Tibial nerve (tissue), 4 donors: ENCODE results near the gene DNMT3B. TPM values are rescaled to one million over a fixed set of nuclear protein-coding genes. Genes with fewer than 3 reads are reported as not detected.

Experiments
- DNase-seq, 2 donors: peaks; one replicate each; pipeline ENCODE4 v3.0.0-alpha.2; 2019; ENCODE audit warnings: low spot score in 2 of 2
- H3K27ac ChIP-seq, 4 donors: fragments of 200-600 bp; sonication (generic) in 3 of 4; one replicate each; pipeline ENCODE4 v1.5.1; 2017 to 2019; ENCODE audit warnings: mild to moderate bottlenecking in 1 of 4
- H3K27me3 ChIP-seq, 2 donors: fragments of 200-600 bp; sonication (generic) in 1 of 2; one replicate each; pipeline versions ENCODE4 v1.5.1 to v1.6.0; 2017 to 2019
- H3K36me3 ChIP-seq, 3 donors: fragments of 200-600 bp; sonication (generic); one replicate each; pipeline ENCODE4 v1.5.1; 2018 to 2019
- H3K4me1 ChIP-seq, 4 donors: fragments of 200-600 bp; sonication (generic) in 3 of 4; one replicate each; pipeline ENCODE4 v1.5.1; 2017 to 2019
- H3K4me3 ChIP-seq, 4 donors: fragments of 200-600 bp; sonication (generic) in 3 of 4; one replicate each; pipeline ENCODE4 v1.5.1; 2017 to 2019; ENCODE audit warnings: mild to moderate bottlenecking in 1 of 4, moderate library complexity in 1 of 4
- H3K9me3 ChIP-seq, 4 donors: fragments of 200-600 bp; sonication (generic) in 3 of 4; one replicate each; pipeline ENCODE4 v1.5.1; 2017 to 2019
- EP300 ChIP-seq, 2 donors: sonication (generic); formaldehyde crosslinking; IDR thresholded peaks; one replicate each; pipeline ENCODE4 v1.6.1; 2017; ENCODE audit warnings: antibody characterized with exemption in 2 of 2, mild to moderate bottlenecking in 1 of 2
- POLR2A ChIP-seq, 2 donors: fragments of 450-650 bp; IDR thresholded peaks; one replicate each; pipeline ENCODE4 v1.6.1; 2017; ENCODE audit warnings: antibody characterized with exemption in 2 of 2, mild to moderate bottlenecking in 2 of 2, moderate library complexity in 2 of 2
- WGBS, 2 donors: methylation state at CpG; one replicate each; pipeline ENCODE4 v1.1.5; 2018; 5-methylcytosine and 5-hydroxymethylcytosine counted together
- total RNA-seq, 4 donors: library from RNA; depleted of rRNA; stranded (reverse); fragments of >200 nt; gene quantifications; one replicate each; pipeline ENCODE4 v1.1.0, GENCODE V29; 2016
- TF ChIP-seq, protein P1 (sequence below), 5 experiments: fragments of 200-600 bp in 3 of 5; fragments of 450-650 bp in 2 of 5; sonication (generic) in 3 of 5; IDR thresholded peaks; one replicate each; pipeline ENCODE4 v1.5.1; 2016 to 2019; ENCODE audit warnings: antibody characterized with exemption in 5 of 5, mild to moderate bottlenecking in 3 of 5, moderate library complexity in 2 of 5

The DNMT3B gene
- total RNA-seq, 4 donors from 2014 or later, result 1.0 to 1.5 (median 1.3) TPM

DNA sequence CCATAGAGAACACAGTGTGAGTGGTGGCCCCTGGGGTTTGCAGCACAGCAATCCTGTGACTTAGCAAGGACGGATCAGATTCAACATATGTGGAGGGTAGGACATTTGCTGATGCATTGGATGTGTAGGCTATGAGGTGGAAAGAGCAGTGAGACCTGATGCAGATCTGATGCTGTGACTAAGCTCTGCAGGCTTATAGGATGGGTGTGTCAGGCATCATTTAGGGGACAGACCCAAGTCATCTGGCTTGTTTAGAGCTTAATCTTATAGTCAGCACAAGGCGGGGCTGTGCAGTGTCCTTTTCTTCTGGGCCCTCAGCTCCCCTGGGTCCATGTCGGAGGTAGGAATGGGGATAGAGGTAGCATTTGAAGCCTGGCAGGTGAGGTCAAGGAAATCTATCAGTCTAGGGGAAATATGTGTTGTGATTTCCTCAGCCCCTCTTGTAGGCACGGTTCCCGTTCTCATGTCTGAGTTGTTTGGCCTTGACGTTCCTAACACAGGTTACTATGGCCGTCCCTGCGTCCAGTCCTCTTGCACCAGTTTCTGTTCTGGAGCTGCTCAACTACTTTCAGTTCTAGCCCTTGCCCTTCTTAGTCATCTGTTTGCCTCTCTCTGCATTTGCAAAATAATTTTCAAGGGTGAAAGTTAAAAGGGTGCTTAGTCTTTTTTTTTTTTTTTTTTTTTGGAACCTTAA is 42.0 kb downstream of the DNMT3B start:
- TF ChIP-seq, protein P1, sequence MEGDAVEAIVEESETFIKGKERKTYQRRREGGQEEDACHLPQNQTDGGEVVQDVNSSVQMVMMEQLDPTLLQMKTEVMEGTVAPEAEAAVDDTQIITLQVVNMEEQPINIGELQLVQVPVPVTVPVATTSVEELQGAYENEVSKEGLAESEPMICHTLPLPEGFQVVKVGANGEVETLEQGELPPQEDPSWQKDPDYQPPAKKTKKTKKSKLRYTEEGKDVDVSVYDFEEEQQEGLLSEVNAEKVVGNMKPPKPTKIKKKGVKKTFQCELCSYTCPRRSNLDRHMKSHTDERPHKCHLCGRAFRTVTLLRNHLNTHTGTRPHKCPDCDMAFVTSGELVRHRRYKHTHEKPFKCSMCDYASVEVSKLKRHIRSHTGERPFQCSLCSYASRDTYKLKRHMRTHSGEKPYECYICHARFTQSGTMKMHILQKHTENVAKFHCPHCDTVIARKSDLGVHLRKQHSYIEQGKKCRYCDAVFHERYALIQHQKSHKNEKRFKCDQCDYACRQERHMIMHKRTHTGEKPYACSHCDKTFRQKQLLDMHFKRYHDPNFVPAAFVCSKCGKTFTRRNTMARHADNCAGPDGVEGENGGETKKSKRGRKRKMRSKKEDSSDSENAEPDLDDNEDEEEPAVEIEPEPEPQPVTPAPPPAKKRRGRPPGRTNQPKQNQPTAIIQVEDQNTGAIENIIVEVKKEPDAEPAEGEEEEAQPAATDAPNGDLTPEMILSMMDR (IDR thresholded peaks at IDR 0.05), result no peak
- TF ChIP-seq EP300 (IDR thresholded peaks at IDR 0.05) (no peak), POLR2A (IDR thresholded peaks at IDR 0.05) (no peak)
- Histone ChIP-seq H3K36me3 (peaks cover 0 to 65% (median 0%) of the 10 kb centered on the region in 3 donors), H3K27ac (no peak overlapping the region), H3K27me3 (no peaks in the 10 kb centered on the region), H3K4me1 (no peaks in the 10 kb centered on the region), H3K4me3 (no peak overlapping the region), H3K9me3 (no peaks in the 10 kb centered on the region)
- DNase-seq, result no peak
- WGBS, 2 donors, result 91 to 93% methylated on average over 8 of the region's 8 CpGs

DNA sequence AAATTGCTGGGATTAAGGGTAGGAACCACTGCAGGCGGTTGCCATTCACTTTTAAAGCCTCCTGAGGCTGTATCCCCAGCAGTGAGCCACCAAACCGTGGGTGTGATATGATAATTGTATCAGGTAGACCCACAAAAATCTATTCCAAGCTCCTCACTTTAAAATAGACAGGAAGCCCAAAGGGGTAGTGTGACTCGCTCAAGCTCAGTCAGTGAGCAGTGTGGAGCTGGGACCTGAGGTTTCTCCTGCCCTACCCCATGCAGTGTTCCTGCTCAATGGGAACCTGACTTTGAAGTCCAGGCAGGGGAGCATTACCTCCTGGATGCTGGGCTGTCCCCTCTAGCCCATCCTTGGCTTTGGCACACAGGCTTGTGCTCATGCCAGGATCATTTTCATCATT is 42.6 kb downstream of the DNMT3B start:
- Histone ChIP-seq H3K36me3 (peaks cover 0 to 60% (median 0%) of the 10 kb centered on the region in 3 donors), H3K4me1 (no peaks in the 10 kb centered on the region), H3K4me3 (no peak overlapping the region), H3K27ac (no peak overlapping the region), H3K9me3 (no peaks in the 10 kb centered on the region), H3K27me3 (no peaks in the 10 kb centered on the region)
- WGBS, 2 donors, result 83 to 93% methylated on average over 3 of the region's 3 CpGs
- TF ChIP-seq, protein P1 (IDR thresholded peaks at IDR 0.05), result no peak
- TF ChIP-seq POLR2A (IDR thresholded peaks at IDR 0.05) (no peak), EP300 (IDR thresholded peaks at IDR 0.05) (no peak)
- no peak for DNase-seq

DNA sequence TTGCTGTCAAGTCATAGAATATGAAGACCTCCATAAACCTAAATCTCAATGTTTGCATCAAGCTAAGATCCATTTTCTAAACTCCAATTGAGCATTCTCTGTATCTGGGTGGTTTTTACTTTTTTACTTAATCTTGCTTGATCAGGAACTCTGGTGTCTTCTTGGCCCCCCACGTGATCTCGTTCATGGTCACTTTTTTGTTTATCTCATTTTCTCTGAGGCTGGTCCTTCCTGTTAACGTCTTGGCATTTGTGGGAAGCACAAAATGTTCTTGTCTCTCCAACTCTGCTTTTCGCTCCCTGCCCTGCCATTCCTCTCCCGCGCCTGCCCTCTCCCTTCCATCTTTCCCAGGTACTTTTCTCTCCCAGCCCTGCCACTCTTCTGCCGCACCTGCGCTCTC is 43.5 kb downstream of the DNMT3B start:
- Histone ChIP-seq H3K36me3 (peaks cover 0 to 51% (median 0%) of the 10 kb centered on the region in 3 donors), H3K27ac (no peak overlapping the region), H3K9me3 (no peaks in the 10 kb centered on the region), H3K4me3 (no peak overlapping the region), H3K27me3 (no peaks in the 10 kb centered on the region), H3K4me1 (no peaks in the 10 kb centered on the region)
- TF ChIP-seq EP300 (IDR thresholded peaks at IDR 0.05) (no peak), POLR2A (IDR thresholded peaks at IDR 0.05) (no peak)
- TF ChIP-seq, protein P1 (IDR thresholded peaks at IDR 0.05), result no peak
- WGBS, 2 donors, result 90 to 93% methylated on average over 8 of the region's 8 CpGs
- DNase-seq, result no peak

DNA sequence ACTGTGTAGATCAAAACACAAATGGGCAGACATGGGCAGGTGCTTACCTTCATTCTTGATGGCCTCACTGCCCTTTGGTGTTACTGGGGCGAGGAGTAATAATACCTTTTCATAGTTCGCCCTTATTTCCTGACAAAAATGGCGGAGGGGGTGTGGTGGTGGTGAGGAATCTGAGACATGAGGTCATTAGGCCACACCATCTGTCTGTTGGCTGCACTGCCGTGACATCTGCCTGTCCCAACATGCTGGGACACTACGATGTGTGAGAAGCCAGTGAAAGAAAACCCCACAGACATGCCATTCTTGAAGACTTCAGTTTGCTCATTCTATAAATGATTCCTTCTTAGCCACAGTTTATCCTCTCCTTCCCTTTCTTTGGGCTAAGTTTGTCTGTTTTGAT is 44.2 kb downstream of the DNMT3B start:
- TF ChIP-seq EP300 (IDR thresholded peaks at IDR 0.05) (no peak), POLR2A (IDR thresholded peaks at IDR 0.05) (no peak)
- TF ChIP-seq, protein P1 (IDR thresholded peaks at IDR 0.05), result no peak
- peaks cover 0 to 45% (median 0%) of the 10 kb centered on the region in 3 donors for H3K36me3 ChIP-seq
- no peak overlapping the region for H3K27ac ChIP-seq
- H3K27me3 ChIP-seq, result no peaks in the 10 kb centered on the region
- WGBS, 2 donors, result 89 to 98% methylated on average over 5 of the region's 5 CpGs
- no peak overlapping the region for H3K4me3 ChIP-seq
- H3K4me1 ChIP-seq, result no peaks in the 10 kb centered on the region
- H3K9me3 ChIP-seq, result no peaks in the 10 kb centered on the region
- no peak for DNase-seq

DNA sequence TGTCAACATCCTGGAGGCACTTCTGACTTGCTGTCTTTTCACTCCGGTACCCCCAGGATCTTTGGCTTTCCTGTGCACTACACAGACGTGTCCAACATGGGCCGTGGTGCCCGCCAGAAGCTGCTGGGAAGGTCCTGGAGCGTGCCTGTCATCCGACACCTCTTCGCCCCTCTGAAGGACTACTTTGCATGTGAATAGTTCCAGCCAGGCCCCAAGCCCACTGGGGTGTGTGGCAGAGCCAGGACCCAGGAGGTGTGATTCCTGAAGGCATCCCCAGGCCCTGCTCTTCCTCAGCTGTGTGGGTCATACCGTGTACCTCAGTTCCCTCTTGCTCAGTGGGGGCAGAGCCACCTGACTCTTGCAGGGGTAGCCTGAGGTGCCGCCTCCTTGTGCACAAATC is 45.5 kb downstream of the DNMT3B start:
- Histone ChIP-seq H3K27ac (no peak overlapping the region), H3K36me3 (peaks cover 0 to 31% (median 0%) of the 10 kb centered on the region in 3 donors), H3K4me1 (no peaks in the 10 kb centered on the region), H3K9me3 (no peaks in the 10 kb centered on the region), H3K4me3 (no peak overlapping the region), H3K27me3 (no peaks in the 10 kb centered on the region)
- no peak for DNase-seq
- WGBS, 2 donors, result 68 to 84% methylated on average over 9 of the region's 9 CpGs
- TF ChIP-seq EP300 (IDR thresholded peaks at IDR 0.05), result no peak
- TF ChIP-seq, protein P1 (IDR thresholded peaks at IDR 0.05), result no peak
- no peak for TF ChIP-seq POLR2A (IDR thresholded peaks at IDR 0.05)
